Measurements from ENCODE around the gene P3H3. TPM values are rescaled to one million over a fixed set of nuclear protein-coding genes. Genes with fewer than 3 reads are reported as not detected.
"Not testable (repeated sequence)": the region's sequence is repeated elsewhere in the genome, so short reads cannot be mapped to it uniquely, and the experiment has no call there.

P3H3 gene
- polyA plus RNA-seq, 4 donors: 0.89 to 18.3 (median 4.9) TPM

- peaks cover 0 to 10% (median 0%) of the 10 kb centered on the region in 3 donors for H3K4me1 ChIP-seq (ENCODE audit: control insufficient read depth in 3 of 3, insufficient read depth in 2 of 3, low read depth in 1 of 3, low read length in 2 of 3)
- not testable (repeated sequence) for H3K4me3 ChIP-seq (ENCODE audit: low read depth in 1 of 3, low read length in 3 of 3); H3K9me3 ChIP-seq (ENCODE audit: control insufficient read depth in 2 of 2, insufficient read depth in 1 of 2, low read depth in 1 of 2, low read length in 1 of 2); DNase-seq; H3K27me3 ChIP-seq (ENCODE audit: control insufficient read depth in 3 of 3, insufficient read depth in 3 of 3, low read length in 3 of 3); FAIRE-seq
- H3K36me3 ChIP-seq (ENCODE audit: control insufficient read depth in 3 of 3, insufficient read depth in 2 of 3, low read depth in 1 of 3, low read length in 3 of 3): peaks cover 0 to 13% (median 0%) of the 10 kb centered on the region in 3 donors
- peak overlapping the region in 1 of 3 donors; percentile 79 for H3K27ac ChIP-seq (ENCODE audit: low read depth in 1 of 3, low read length in 2 of 3)
- WGBS, 3 donors: 46 to 65% (median 63%) methylated on average over 11 to 12 of the region's 15 CpGs
Observed at GRCh38 chr12:6886206-6886999, 58.2 kb downstream of the P3H3 start.

- no peak for FAIRE-seq
- no peak overlapping the region for H3K4me3 ChIP-seq (ENCODE audit: low read depth in 1 of 3, low read length in 3 of 3)
- peaks cover 0 to 14% (median 0%) of the 10 kb centered on the region in 3 donors for H3K4me1 ChIP-seq (ENCODE audit: control insufficient read depth in 3 of 3, insufficient read depth in 2 of 3, low read depth in 1 of 3, low read length in 2 of 3)
- no peaks in the 10 kb centered on the region for H3K9me3 ChIP-seq (ENCODE audit: control insufficient read depth in 2 of 2, insufficient read depth in 1 of 2, low read depth in 1 of 2, low read length in 1 of 2)
- peak; percentile 40 to 73 for DNase-seq
- peaks cover 0 to 13% (median 0%) of the 10 kb centered on the region in 3 donors for H3K36me3 ChIP-seq (ENCODE audit: control insufficient read depth in 3 of 3, insufficient read depth in 2 of 3, low read depth in 1 of 3, low read length in 3 of 3)
- H3K27ac ChIP-seq (ENCODE audit: low read depth in 1 of 3, low read length in 2 of 3): peak overlapping the region in 1 of 3 donors; percentile 79
- H3K27me3 ChIP-seq (ENCODE audit: control insufficient read depth in 3 of 3, insufficient read depth in 3 of 3, low read length in 3 of 3): no peaks in the 10 kb centered on the region
- 46 to 68% (median 58%) methylated on average over 8 of the region's 8 CpGs for WGBS, 3 donors
Observed at GRCh38 chr12:6887460-6887859, 59.3 kb downstream of the P3H3 start.

GRCh38 chr12:6888360-6888759 is 60.2 kb downstream of the P3H3 start:
- H3K27ac ChIP-seq (ENCODE audit: low read depth in 1 of 3, low read length in 2 of 3): no peak overlapping the region
- no peak overlapping the region for H3K4me3 ChIP-seq (ENCODE audit: low read depth in 1 of 3, low read length in 3 of 3)
- FAIRE-seq (no peak), DNase-seq (no peak)
- H3K27me3 ChIP-seq (ENCODE audit: control insufficient read depth in 3 of 3, insufficient read depth in 3 of 3, low read length in 3 of 3): no peaks in the 10 kb centered on the region
- H3K4me1 ChIP-seq (ENCODE audit: control insufficient read depth in 3 of 3, insufficient read depth in 2 of 3, low read depth in 1 of 3, low read length in 2 of 3): peaks cover 0 to 14% (median 0%) of the 10 kb centered on the region in 3 donors
- H3K36me3 ChIP-seq (ENCODE audit: control insufficient read depth in 3 of 3, insufficient read depth in 2 of 3, low read depth in 1 of 3, low read length in 3 of 3): peaks cover 0 to 13% (median 0%) of the 10 kb centered on the region in 3 donors
- 85 to 89% (median 85%) methylated on average over 2 of the region's 2 CpGs for WGBS, 3 donors
- H3K9me3 ChIP-seq (ENCODE audit: control insufficient read depth in 2 of 2, insufficient read depth in 1 of 2, low read depth in 1 of 2, low read length in 1 of 2): no peaks in the 10 kb centered on the region

GRCh38 chr12:6888794-6889193 is 60.6 kb downstream of the P3H3 start:
- DNase-seq; H3K9me3 ChIP-seq (ENCODE audit: control insufficient read depth in 2 of 2, insufficient read depth in 1 of 2, low read depth in 1 of 2, low read length in 1 of 2); H3K27ac ChIP-seq (ENCODE audit: low read depth in 1 of 3, low read length in 2 of 3); H3K4me3 ChIP-seq (ENCODE audit: low read depth in 1 of 3, low read length in 3 of 3); H3K27me3 ChIP-seq (ENCODE audit: control insufficient read depth in 3 of 3, insufficient read depth in 3 of 3, low read length in 3 of 3); H3K36me3 ChIP-seq (ENCODE audit: control insufficient read depth in 3 of 3, insufficient read depth in 2 of 3, low read depth in 1 of 3, low read length in 3 of 3); FAIRE-seq: not testable (repeated sequence)
- H3K4me1 ChIP-seq (ENCODE audit: control insufficient read depth in 3 of 3, insufficient read depth in 2 of 3, low read depth in 1 of 3, low read length in 2 of 3): peaks cover 0 to 14% (median 0%) of the 10 kb centered on the region in 3 donors
- 70 to 79% (median 72%) methylated on average over 7 of the region's 7 CpGs for WGBS, 3 donors

Other genes with a start within 250 kb of the P3H3 start
- gene CHD4, start 221.0 kb upstream of the P3H3 start, polyA plus RNA-seq: 100 to 1,000 TPM in 2 of 4 donors, 10 to 100 TPM in 2; 88.2 to 123 (median 109) TPM
- 10 to 100 TPM in 1 of 4 donors, 1 to 10 TPM in 3; 6.2 to 19.7 (median 8.3) TPM for gene LPAR5, start 192.4 kb upstream of the P3H3 start, polyA plus RNA-seq
- 1 to 10 TPM; 2.6 to 5.9 (median 3.6) TPM for gene ACRBP, start 181.0 kb upstream of the P3H3 start, polyA plus RNA-seq
- 10 to 100 TPM; 29.3 to 61.0 (median 30.5) TPM for gene ING4, start 165.3 kb upstream of the P3H3 start, polyA plus RNA-seq
- 10 to 100 TPM; 26.2 to 82.3 (median 34.6) TPM for gene ZNF384, start 139.0 kb upstream of the P3H3 start, polyA plus RNA-seq
- gene PIANP, start 127.6 kb upstream of the P3H3 start, polyA plus RNA-seq: 1 to 10 TPM in 2 of 4 donors, not detected in 2; 1.7 to 3.4 TPM
- 10 to 100 TPM; 30.5 to 49.3 (median 36.1) TPM for gene COPS7A, start 104.4 kb upstream of the P3H3 start, polyA plus RNA-seq
- 100 to 1,000 TPM; 163 to 233 (median 187) TPM for gene MLF2, start 75.3 kb upstream of the P3H3 start, polyA plus RNA-seq
- 100 to 1,000 TPM in 2 of 4 donors, 10 to 100 TPM in 2; 34.0 to 204 (median 122) TPM for gene PTMS, start 62.0 kb upstream of the P3H3 start, polyA plus RNA-seq
- gene LAG3, start 55.9 kb upstream of the P3H3 start, polyA plus RNA-seq: 1 to 10 TPM in 2 of 4 donors, under 1 TPM in 2; 0.67 to 5.9 (median 1.3) TPM
- 10 to 100 TPM in 1 of 4 donors, 1 to 10 TPM in 2, under 1 TPM in 1; 0.89 to 19.1 (median 6.5) TPM for gene CD4, start 38.9 kb upstream of the P3H3 start, polyA plus RNA-seq
- gene GPR162, start 6.6 kb upstream of the P3H3 start, polyA plus RNA-seq: 1 to 10 TPM in 3 of 4 donors, not detected in 1; 1.1 to 6.7 (median 5.1) TPM
- 1 to 10 TPM in 3 of 4 donors, not detected in 1; 1.0 to 5.5 (median 3.2) TPM for gene GNB3, start 12.5 kb downstream of the P3H3 start, polyA plus RNA-seq
- gene CDCA3, start 22.9 kb downstream of the P3H3 start, polyA plus RNA-seq: 10 to 100 TPM; 30.3 to 99.1 (median 49.0) TPM
- gene USP5, start 23.7 kb downstream of the P3H3 start, polyA plus RNA-seq: 10 to 100 TPM; 31.9 to 54.0 (median 39.2) TPM
- 1,000 to 10,000 TPM in 2 of 4 donors, 100 to 1,000 TPM in 2; 574 to 1,439 (median 1,040) TPM for gene TPI1, start 39.1 kb downstream of the P3H3 start, polyA plus RNA-seq
- 10 to 100 TPM in 3 of 4 donors, 1 to 10 TPM in 1; 9.7 to 22.5 (median 12.7) TPM for gene SPSB2, start 44.9 kb downstream of the P3H3 start, polyA plus RNA-seq
- gene LRRC23, start 76.4 kb downstream of the P3H3 start, polyA plus RNA-seq: 1 to 10 TPM; 3.6 to 8.2 (median 4.7) TPM
- gene ENO2, start 86.2 kb downstream of the P3H3 start, polyA plus RNA-seq: 10 to 100 TPM in 1 of 4 donors, 1 to 10 TPM in 2, under 1 TPM in 1; 0.67 to 19.1 (median 3.1) TPM
- gene ATN1, start 99.6 kb downstream of the P3H3 start, polyA plus RNA-seq: 10 to 100 TPM; 34.0 to 63.3 (median 46.2) TPM
- not detected for gene RNU7-1, start 115.4 kb downstream of the P3H3 start, polyA plus RNA-seq
- 100 to 1,000 TPM; 119 to 379 (median 273) TPM for gene C12orf57, start 115.6 kb downstream of the P3H3 start, polyA plus RNA-seq
- gene PTPN6, start 122.9 kb downstream of the P3H3 start, polyA plus RNA-seq: 10 to 100 TPM; 37.4 to 81.1 (median 58.7) TPM
- 100 to 1,000 TPM; 165 to 311 (median 212) TPM for gene PHB2, start 142.3 kb downstream of the P3H3 start, polyA plus RNA-seq
- gene EMG1, start 142.5 kb downstream of the P3H3 start, polyA plus RNA-seq: 10 to 100 TPM; 12.3 to 39.3 (median 23.2) TPM
- 10 to 100 TPM; 67.8 to 95.9 (median 77.3) TPM for gene LPCAT3, start 190.1 kb downstream of the P3H3 start, polyA plus RNA-seq
- 100 to 1,000 TPM in 1 of 4 donors, 10 to 100 TPM in 2, 1 to 10 TPM in 1; 4.7 to 196 (median 35.0) TPM for gene C1S, start 232.3 kb downstream of the P3H3 start, polyA plus RNA-seq

All from small intestine (tissue), 7 donors.